GM10266 (cell line): Measurements from ENCODE around the gene NCR3LG1.

Experiments used
- DNase-seq: peaks from one replicate; pipeline ENCODE4 v3.0.0; 2012; ENCODE audit errors: extremely low spot score
- CTCF ChIP-seq: IDR thresholded peaks from 2 replicates; pipeline ENCODE4 v1.5.1; 2012; ENCODE audit warnings: mild to moderate bottlenecking, low read depth; ENCODE audit not compliant: control insufficient read depth, insufficient read depth; ENCODE audit errors: missing control alignments

The NCR3LG1 gene

GRCh38 chr11:17387811-17388210 lies 36.2 kb downstream of the NCR3LG1 start:
- DNase-seq = no peak
- TF ChIP-seq CTCF = no peak

GRCh38 chr11:17388609-17389210 lies 37.1 kb downstream of the NCR3LG1 start, which contains the start of gene KCNJ11:
KCNJ11 (minus strand) TSS chr11:17388659; CDS start chr11:17388091, 568 bp downstream.
- DNase-seq = no peak
- no peak for TF ChIP-seq CTCF

- DNase-seq = peak; percentile 90
- peak; percentile 68 for TF ChIP-seq CTCF
Measured at GRCh38 chr11:17389211-17389956, 37.8 kb downstream of the NCR3LG1 start.

- no peak for DNase-seq
- no peak for TF ChIP-seq CTCF
Measured at GRCh38 chr11:17389957-17390649, 38.5 kb downstream of the NCR3LG1 start.

- no peak for DNase-seq
- no peak for TF ChIP-seq CTCF
Measured at GRCh38 chr11:17391493-17392355, 40.1 kb downstream of the NCR3LG1 start.

- DNase-seq = no peak
- TF ChIP-seq CTCF = no peak
Measured at GRCh38 chr11:17392872-17393271, 41.3 kb downstream of the NCR3LG1 start.
